ENCODE measurements around the gene VIM. TPM values are rescaled to one million over a fixed set of nuclear protein-coding genes. Genes with fewer than 3 reads are reported as not detected.
A peak's percentile ranks its signal among the peaks of the same experiment; 100 is the strongest.

Gene VIM
- total RNA-seq, 1 donor: 4,579 TPM

DNA sequence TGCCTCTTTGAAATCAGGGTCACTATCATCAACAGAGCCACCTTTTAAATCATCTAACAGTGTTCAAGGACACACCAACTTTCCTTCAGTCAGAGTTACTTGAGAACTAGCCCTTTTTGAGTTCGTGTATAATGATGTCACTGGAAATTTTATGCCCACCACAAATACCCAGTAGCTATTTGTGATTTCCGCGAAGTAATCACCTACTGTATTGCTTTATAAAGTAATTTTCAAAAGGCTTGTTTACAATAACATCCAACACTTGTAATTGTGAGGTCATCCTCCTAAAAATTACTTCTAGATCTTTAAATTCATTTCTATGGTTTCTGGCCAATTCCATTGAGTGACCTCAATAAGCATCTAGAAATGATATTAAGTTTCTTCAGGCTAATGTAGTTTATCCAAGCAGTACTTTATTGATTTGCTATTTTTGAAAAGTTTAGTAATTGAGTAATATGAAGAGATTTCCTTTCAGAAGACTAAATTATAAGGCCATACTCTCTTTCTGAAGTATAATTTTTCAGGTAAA, 39.3 kb upstream of the VIM start:
- no peak overlapping the region for H3K4me3 ChIP-seq (ENCODE audit: low read depth, low read length)
- TF ChIP-seq, protein P1, sequence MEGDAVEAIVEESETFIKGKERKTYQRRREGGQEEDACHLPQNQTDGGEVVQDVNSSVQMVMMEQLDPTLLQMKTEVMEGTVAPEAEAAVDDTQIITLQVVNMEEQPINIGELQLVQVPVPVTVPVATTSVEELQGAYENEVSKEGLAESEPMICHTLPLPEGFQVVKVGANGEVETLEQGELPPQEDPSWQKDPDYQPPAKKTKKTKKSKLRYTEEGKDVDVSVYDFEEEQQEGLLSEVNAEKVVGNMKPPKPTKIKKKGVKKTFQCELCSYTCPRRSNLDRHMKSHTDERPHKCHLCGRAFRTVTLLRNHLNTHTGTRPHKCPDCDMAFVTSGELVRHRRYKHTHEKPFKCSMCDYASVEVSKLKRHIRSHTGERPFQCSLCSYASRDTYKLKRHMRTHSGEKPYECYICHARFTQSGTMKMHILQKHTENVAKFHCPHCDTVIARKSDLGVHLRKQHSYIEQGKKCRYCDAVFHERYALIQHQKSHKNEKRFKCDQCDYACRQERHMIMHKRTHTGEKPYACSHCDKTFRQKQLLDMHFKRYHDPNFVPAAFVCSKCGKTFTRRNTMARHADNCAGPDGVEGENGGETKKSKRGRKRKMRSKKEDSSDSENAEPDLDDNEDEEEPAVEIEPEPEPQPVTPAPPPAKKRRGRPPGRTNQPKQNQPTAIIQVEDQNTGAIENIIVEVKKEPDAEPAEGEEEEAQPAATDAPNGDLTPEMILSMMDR (IDR thresholded peaks at IDR 0.05; ENCODE audit: insufficient read depth, low read depth, low read length): no peak
- no peak for DNase-seq (ENCODE audit: low read depth)

GRCh38 chr10:17190602-17191001, 37.4 kb upstream of the VIM start:
- TF ChIP-seq, protein P1 (IDR thresholded peaks at IDR 0.05; ENCODE audit: insufficient read depth, low read depth, low read length): no peak
- no peak for DNase-seq (ENCODE audit: low read depth)

DNA sequence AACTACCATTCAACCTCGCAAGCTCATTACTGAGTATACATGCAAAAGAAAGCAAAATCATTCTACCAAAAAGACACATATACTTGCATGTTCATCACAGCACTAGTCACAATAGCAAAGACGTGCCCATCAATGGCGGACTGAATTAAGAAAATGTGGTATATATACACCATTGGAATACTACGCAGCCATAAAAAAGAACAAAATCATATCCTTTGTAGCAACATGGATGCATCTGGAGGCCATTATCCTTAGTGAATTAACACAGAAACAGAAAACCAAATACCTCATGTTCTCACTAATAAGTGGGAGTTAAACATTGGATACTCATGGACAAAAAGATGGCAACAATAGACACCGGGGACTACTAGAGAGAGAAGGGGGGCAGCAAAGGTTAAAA, 33.0 kb upstream of the VIM start:
- TF ChIP-seq, protein P1 (IDR thresholded peaks at IDR 0.05; ENCODE audit: insufficient read depth, low read depth, low read length): no peak
- no peak overlapping the region for H3K4me3 ChIP-seq (ENCODE audit: low read depth, low read length)
- no peak for DNase-seq (ENCODE audit: low read depth)

More at GRCh38 chr10:17190602-17191001, 37.4 kb upstream of the VIM start:
- no peak overlapping the region for H3K4me3 ChIP-seq (ENCODE audit: low read depth, low read length)

- no peak overlapping the region for H3K4me3 ChIP-seq (ENCODE audit: low read depth, low read length)
- no peak for DNase-seq (ENCODE audit: low read depth)
- TF ChIP-seq, protein P1 (IDR thresholded peaks at IDR 0.05; ENCODE audit: insufficient read depth, low read depth, low read length): no peak
Measured at GRCh38 chr10:17196045-17196444, 32.0 kb upstream of the VIM start.

GRCh38 chr10:17196573-17196972, 31.5 kb upstream of the VIM start:
- DNase-seq (ENCODE audit: low read depth): no peak
- TF ChIP-seq, protein P1 (IDR thresholded peaks at IDR 0.05; ENCODE audit: insufficient read depth, low read depth, low read length): no peak
- H3K4me3 ChIP-seq (ENCODE audit: low read depth, low read length): no peak overlapping the region

GRCh38 chr10:17199351-17199804, 28.7 kb upstream of the VIM start:
- TF ChIP-seq, protein P1 (IDR thresholded peaks at IDR 0.05; ENCODE audit: insufficient read depth, low read depth, low read length): no peak
- peak; percentile 86 for DNase-seq (ENCODE audit: low read depth)
- peak overlapping the region; percentile 27 for H3K4me3 ChIP-seq (ENCODE audit: low read depth, low read length)
